ENCODE results near the gene GYS2.

DNA sequence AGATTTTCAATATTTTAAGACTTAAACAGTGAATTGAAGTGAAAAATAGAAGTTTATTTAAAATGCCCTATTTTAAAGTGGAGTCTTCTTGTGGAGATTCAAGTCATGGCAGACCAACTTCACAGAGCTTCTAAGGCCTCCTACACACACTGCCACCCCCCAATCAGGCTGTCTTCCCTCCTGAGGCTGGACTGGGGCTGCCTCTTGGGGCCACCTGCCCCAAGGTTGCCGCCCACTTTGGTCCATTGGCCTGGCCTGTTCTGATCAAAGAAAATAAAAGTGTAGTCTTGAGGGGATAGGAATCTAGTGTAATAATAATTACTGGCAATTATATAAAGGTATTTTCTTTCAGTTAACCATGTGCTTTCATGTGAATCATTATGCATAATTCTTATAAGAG lies 101.8 kb downstream of the GYS2 start:
- no peak for TF ChIP-seq POLR2A (IDR thresholded peaks at IDR 0.05)
- TF ChIP-seq, protein P1, sequence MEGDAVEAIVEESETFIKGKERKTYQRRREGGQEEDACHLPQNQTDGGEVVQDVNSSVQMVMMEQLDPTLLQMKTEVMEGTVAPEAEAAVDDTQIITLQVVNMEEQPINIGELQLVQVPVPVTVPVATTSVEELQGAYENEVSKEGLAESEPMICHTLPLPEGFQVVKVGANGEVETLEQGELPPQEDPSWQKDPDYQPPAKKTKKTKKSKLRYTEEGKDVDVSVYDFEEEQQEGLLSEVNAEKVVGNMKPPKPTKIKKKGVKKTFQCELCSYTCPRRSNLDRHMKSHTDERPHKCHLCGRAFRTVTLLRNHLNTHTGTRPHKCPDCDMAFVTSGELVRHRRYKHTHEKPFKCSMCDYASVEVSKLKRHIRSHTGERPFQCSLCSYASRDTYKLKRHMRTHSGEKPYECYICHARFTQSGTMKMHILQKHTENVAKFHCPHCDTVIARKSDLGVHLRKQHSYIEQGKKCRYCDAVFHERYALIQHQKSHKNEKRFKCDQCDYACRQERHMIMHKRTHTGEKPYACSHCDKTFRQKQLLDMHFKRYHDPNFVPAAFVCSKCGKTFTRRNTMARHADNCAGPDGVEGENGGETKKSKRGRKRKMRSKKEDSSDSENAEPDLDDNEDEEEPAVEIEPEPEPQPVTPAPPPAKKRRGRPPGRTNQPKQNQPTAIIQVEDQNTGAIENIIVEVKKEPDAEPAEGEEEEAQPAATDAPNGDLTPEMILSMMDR (IDR thresholded peaks at IDR 0.05) = no peak
